ENCODE data around the gene UBE2K.
"Not testable (repeated sequence)": the region's sequence is repeated elsewhere in the genome, so short reads cannot be mapped to it uniquely, and the experiment has no call there.

Gene UBE2K

DNA sequence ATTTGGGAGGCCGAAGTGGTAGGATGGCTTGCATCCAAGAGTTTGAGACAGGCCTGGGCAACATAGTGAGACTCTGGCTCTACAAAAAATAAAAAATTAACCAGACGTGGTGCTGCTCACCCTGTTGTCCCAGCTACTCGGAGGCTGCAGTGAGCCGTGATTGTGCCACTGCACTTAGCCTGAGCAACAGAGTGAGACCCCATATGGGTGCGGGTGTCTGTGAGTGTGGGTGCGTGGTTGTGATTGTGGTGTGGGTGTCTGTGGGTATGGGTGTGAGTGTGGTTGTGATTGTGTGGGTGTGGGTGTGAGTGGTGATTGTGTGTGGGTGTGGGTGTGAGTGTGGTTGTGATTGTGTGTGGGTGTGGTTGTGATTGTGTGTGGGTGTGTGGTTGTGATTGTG, 114.6 kb downstream of the UBE2K start:
- DNase-seq: no peak

DNA sequence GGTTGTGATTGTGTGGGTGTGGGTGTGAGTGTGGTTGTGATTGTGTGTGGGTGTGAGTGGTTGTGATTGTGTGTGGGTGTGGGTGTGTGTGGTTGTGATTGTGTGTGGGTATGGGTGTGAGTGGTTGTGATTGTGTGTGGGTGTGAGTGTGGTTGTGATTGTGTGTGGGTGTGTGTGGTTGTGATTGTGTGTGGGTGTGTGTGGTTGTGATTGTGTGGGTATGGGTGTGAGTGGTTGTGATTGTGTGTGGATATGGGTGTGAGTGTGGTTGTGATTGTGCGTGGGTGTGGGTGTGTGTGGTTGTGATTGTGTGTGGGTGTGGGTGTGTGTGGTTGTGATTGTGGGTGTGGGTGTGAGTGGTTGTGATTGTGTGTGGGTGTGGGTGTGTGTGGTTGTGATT, 115.1 kb downstream of the UBE2K start:
- not testable (repeated sequence) for DNase-seq

DNA sequence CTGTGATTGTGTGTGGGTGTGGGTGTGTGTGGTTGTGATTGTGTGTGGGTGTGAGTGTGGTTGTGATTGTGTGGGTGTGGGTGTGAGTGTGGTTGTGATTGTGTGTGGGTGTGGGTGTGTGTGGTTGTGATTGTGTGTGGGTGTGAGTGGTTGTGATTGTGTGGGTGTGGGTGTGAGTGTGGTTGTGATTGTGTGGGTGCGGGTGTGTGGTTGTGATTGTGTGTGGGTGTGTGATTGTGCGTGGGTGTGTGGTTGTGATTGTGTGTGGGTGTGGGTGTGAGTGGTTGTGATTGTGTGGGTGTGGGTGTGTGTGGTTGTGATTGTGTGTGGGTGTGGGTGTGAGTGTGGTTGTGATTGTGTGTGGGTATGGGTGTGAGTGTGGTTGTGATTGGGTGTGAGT, 115.8 kb downstream of the UBE2K start:
- not testable (repeated sequence) for DNase-seq

DNA sequence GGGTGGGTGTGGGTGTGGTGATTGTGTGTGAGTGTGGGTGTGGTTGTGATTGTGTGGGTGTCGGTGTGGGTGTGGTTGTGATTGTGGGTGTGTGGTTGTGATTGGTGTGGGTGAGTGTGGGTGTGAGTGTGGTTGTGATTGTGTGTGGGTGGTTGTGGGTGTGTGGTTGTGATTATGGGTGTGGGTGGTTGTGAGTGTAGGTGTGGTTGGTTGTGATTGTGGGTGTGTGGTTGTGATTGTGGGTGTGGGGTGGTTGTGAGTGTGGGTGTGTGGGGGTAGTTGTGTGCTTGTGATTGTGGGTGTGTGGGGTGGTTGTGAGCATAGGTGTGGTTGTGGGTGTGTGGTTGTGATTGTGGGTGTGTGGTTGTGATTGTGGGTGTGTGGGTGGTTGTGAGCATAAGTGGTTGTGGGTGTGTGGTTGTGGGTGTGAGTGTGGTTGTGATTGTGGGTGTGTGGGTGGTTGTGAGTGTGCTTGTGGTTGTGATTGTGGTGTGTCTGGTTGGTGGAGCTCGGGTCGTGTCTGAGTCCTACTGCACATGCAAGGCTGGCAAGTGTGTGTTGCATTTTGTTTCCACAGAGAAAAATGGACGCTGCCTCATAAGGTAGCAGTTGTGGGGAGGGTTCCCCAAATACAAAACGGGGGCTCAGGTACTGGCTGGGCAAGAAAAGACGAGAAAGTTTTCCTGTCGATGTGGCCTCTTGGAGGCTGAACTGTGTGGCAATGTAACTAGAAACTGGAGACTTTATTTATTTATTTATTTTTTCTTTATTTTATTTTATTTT, 116.7 kb downstream of the UBE2K start:
- no peak for DNase-seq

DNA sequence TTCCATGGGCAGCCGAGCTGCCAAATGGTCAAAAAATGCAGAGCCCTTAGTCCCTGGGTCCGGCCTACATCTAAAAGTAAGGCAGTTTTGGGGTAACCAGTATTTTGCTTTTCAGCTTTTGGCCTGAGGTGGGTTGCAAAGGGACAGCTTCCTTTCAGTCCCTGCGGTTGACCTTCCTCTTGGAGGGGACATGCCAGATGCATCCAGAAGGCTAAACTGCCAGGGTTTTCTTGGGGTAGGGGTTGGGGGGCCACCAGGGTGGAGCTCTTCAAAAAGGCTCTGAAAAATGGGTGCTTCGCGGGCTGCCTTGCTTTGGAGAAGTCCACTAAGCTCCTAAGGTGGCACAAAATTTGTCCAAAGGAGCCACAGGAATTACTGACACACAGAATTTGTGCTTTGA, 120.7 kb downstream of the UBE2K start:
- DNase-seq: no peak

DNA sequence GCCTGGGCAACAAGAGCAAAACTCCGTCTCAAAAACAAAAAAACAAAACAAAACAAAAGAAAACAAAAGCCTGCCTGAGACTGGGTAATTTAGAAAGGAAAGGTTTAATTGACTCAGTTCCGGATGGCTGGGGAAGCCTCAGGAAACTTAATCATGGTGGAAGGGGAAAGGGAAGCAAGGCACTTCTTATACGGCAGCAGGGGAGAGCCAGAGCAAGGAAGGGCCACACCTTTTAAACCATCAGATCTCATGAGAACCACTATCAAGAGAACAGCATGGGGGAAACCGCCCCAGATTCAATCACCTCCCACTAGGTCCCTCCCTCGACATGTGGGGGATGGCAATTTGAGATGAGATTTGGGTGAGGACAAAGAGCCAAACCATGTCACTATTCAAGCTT, 122.2 kb downstream of the UBE2K start:
- DNase-seq: no peak

DNA sequence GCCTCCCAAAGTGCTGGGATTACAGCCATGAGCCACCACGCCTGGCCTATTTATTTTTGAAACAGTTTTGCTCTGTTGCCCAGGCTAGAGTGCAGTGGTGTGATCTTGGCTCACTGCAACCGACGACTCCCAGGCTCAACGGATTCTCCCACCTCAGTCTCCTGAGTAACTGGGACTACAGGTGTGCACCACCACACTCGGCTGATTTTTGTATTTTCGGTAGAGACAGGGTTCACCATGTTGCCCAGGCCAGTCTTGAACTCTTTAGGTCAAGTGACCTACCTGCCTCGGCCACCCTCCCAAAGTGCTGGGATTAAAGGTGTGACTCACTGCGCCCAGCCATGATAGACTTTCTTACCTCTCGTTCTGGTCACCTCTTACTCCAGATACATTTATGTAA, 124.0 kb downstream of the UBE2K start:
- no peak for DNase-seq

DNA sequence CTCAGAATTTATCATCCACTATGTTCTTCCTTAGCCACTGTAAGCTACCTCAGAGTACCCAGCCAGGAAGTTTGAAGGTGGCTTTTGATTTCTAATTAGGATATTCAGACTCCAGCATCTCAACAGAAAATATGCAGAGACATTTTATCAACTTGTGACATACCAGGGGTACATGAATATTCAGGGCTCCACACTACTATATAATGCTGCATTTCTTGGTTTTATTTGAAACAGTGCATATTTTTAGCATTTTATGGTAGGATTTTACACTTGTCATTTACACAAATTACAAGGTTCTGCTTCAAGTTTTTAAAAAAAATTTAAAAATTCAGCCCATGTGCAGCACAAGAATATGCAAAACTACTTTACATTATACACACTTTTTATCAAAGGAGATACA, 124.7 kb downstream of the UBE2K start:
- no peak for DNase-seq

DNA sequence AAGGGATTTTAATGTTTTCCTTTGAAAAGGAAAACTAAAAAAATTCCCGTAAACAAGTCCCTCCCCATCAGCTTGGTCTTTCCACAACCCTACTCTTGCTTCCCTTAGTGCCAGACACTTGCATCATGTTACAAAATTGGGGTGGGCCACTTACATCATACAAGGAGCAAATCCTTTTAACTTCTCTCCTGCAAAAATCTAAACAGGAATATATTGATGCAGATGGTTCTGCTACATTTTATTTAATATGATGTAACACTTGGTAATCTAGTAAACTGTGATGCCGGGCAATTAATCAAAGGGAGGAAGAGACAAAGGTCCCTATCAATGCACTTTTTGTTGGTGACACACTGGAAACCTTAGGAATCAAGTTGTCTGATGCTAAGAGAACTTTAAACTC, 125.3 kb downstream of the UBE2K start:
- DNase-seq: no peak

DNA sequence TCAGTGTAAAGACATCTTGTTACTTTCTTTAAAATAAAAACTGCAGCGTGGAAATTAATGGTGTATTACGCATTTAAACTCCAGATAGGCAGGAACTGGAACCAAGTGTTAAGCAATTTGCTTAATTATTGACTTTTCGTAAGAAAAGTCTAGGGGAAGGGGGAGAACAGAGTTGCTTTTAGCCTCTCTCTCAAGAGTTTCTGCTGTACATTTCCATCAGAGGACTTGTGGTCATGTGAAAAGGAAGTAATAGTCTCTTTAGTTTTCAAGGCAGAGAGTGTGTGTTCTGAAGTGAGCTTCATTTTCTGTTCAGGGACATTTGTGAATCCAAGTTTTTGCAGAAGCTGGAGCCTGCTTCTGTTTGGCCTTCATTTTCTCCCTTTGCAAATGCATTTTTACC, 127.2 kb downstream of the UBE2K start:
- no peak for DNase-seq

DNA sequence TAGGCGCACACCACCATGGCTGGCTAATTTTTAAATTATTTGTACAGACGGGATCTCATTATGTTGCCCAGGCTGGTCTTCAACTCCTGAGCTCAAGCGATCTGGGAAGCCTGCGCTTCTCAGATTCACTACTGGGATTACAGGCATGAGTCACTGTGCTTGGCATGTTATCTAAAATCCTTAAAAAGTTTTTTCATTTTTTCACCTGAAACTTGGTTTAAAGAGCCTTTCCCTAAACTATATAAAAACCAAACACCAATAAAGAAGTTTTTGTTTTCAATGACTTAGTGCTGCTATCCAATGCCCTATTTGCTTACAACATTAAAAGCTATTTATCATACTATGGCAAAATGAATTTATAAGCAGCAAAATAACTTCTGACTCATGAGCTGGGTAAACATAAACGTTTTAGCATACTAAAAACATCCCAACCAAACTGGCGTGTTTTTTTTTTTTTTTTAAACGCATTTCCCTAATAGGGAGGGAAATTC, 127.8 kb downstream of the UBE2K start:
- DNase-seq: no peak
